ENCODE results near the gene PGGHG.

Gene PGGHG

DNA sequence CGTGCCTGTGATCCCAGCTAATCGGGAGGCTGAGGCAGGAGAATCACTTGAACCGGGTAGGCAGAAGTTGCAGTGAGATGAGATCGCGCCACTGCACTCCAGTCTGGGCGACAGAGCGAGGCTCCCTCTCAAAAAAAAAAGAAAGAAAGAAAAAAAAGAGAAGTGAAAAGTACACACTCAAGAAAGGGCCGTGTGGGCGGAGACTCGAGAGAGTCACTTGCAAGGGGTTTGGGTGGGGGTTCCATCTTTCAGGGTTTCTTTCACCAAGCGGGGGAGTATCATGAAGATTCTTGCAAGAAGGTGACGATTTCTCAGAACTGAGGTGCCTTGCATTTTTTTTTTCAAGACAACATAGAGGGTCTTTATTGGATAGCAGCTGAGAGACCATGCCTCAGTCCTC is 14.4 kb downstream of the PGGHG start:
- H3F3A ChIP-seq (ENCODE audit: low read depth): peaks cover 4% of the 10 kb centered on the region; the same call in 1 of the 2 replicates
- H3K9ac ChIP-seq (ENCODE audit: low read depth, low read length, poor library complexity, severe bottlenecking): no peak overlapping the region
- H3K27me3 ChIP-seq (ENCODE audit: insufficient read depth, low read length, poor library complexity, severe bottlenecking): no peaks in the 10 kb centered on the region
- no peaks in the 10 kb centered on the region for H3K36me3 ChIP-seq (ENCODE audit: insufficient read depth, low read length)
- TF ChIP-seq, protein P1, sequence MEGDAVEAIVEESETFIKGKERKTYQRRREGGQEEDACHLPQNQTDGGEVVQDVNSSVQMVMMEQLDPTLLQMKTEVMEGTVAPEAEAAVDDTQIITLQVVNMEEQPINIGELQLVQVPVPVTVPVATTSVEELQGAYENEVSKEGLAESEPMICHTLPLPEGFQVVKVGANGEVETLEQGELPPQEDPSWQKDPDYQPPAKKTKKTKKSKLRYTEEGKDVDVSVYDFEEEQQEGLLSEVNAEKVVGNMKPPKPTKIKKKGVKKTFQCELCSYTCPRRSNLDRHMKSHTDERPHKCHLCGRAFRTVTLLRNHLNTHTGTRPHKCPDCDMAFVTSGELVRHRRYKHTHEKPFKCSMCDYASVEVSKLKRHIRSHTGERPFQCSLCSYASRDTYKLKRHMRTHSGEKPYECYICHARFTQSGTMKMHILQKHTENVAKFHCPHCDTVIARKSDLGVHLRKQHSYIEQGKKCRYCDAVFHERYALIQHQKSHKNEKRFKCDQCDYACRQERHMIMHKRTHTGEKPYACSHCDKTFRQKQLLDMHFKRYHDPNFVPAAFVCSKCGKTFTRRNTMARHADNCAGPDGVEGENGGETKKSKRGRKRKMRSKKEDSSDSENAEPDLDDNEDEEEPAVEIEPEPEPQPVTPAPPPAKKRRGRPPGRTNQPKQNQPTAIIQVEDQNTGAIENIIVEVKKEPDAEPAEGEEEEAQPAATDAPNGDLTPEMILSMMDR (conservative IDR thresholded peaks at IDR 0.05; ENCODE audit: low read length): no peak
- TF ChIP-seq EZH2phosphoT487 (IDR thresholded peaks at IDR 0.05; ENCODE audit: borderline replicate concordance): no peak
- no peak overlapping the region for H3K4me2 ChIP-seq (ENCODE audit: low read depth, low read length, poor library complexity, severe bottlenecking)
- no peaks in the 10 kb centered on the region for H3K9me2 ChIP-seq (replicated peaks; ENCODE audit: low read depth, low read length)
- peaks cover 32% of the 10 kb centered on the region for H3K4me1 ChIP-seq (ENCODE audit: insufficient read depth, low read length, poor library complexity, severe bottlenecking)
- H3K9me3 ChIP-seq (ENCODE audit: insufficient read depth, low read depth, low read length): no peaks in the 10 kb centered on the region
- H3K4me3 ChIP-seq (ENCODE audit: low read length, poor library complexity, severe bottlenecking): no peak overlapping the region
- H4K20me1 ChIP-seq (ENCODE audit: insufficient read depth, low read length, poor library complexity, severe bottlenecking): no peaks in the 10 kb centered on the region
- peaks cover 27% of the 10 kb centered on the region; the same call in 1 of the 2 replicates for H3K79me2 ChIP-seq (ENCODE audit: insufficient read depth, low read length)
- no peak overlapping the region for H2AFZ ChIP-seq (ENCODE audit: low read length)

- Histone ChIP-seq H3K4me1 (ENCODE audit: insufficient read depth, low read length, poor library complexity, severe bottlenecking) (peaks cover 27% of the 10 kb centered on the region), H3K27me3 (ENCODE audit: insufficient read depth, low read length, poor library complexity, severe bottlenecking) (no peaks in the 10 kb centered on the region), H3F3A (ENCODE audit: low read depth) (peaks cover 4% of the 10 kb centered on the region; the same call in 1 of the 2 replicates), H3K9me2 (replicated peaks; ENCODE audit: low read depth, low read length) (no peaks in the 10 kb centered on the region), H3K4me3 (ENCODE audit: low read length, poor library complexity, severe bottlenecking) (no peak overlapping the region), H3K9ac (ENCODE audit: low read depth, low read length, poor library complexity, severe bottlenecking) (no peak overlapping the region), H3K9me3 (ENCODE audit: insufficient read depth, low read depth, low read length) (no peaks in the 10 kb centered on the region), H3K79me2 (ENCODE audit: insufficient read depth, low read length) (peaks cover 34% of the 10 kb centered on the region), H4K20me1 (ENCODE audit: insufficient read depth, low read length, poor library complexity, severe bottlenecking) (peaks cover 2% of the 10 kb centered on the region), H2AFZ (ENCODE audit: low read length) (no peak overlapping the region), H3K4me2 (ENCODE audit: low read depth, low read length, poor library complexity, severe bottlenecking) (no peak overlapping the region), H3K36me3 (ENCODE audit: insufficient read depth, low read length) (no peaks in the 10 kb centered on the region)
- TF ChIP-seq EZH2phosphoT487 (IDR thresholded peaks at IDR 0.05; ENCODE audit: borderline replicate concordance): no peak
- TF ChIP-seq, protein P1 (conservative IDR thresholded peaks at IDR 0.05; ENCODE audit: low read length): no peak
These were observed 15.2 kb downstream of the PGGHG start for GRCh38 chr11:304061-304506.

- H3K4me2 ChIP-seq (ENCODE audit: low read depth, low read length, poor library complexity, severe bottlenecking): peak overlapping the region; percentile 26
- H4K20me1 ChIP-seq (ENCODE audit: insufficient read depth, low read length, poor library complexity, severe bottlenecking): peaks cover 4% of the 10 kb centered on the region
- TF ChIP-seq, protein P1 (conservative IDR thresholded peaks at IDR 0.05; ENCODE audit: low read length): peak; percentile 72
- TF ChIP-seq EZH2phosphoT487 (IDR thresholded peaks at IDR 0.05; ENCODE audit: borderline replicate concordance): no peak
- peaks cover 45% of the 10 kb centered on the region for H3K79me2 ChIP-seq (ENCODE audit: insufficient read depth, low read length)
- no peaks in the 10 kb centered on the region for H3K27me3 ChIP-seq (ENCODE audit: insufficient read depth, low read length, poor library complexity, severe bottlenecking)
- H3K9ac ChIP-seq (ENCODE audit: low read depth, low read length, poor library complexity, severe bottlenecking): peak overlapping the region; percentile 98
- no peaks in the 10 kb centered on the region for H3K9me3 ChIP-seq (ENCODE audit: insufficient read depth, low read depth, low read length)
- H3F3A ChIP-seq (ENCODE audit: low read depth): peaks cover 4% of the 10 kb centered on the region; the same call in 1 of the 2 replicates
- no peak overlapping the region for H3K4me3 ChIP-seq (ENCODE audit: low read length, poor library complexity, severe bottlenecking)
- H3K4me1 ChIP-seq (ENCODE audit: insufficient read depth, low read length, poor library complexity, severe bottlenecking): peaks cover 30% of the 10 kb centered on the region
- no peaks in the 10 kb centered on the region for H3K36me3 ChIP-seq (ENCODE audit: insufficient read depth, low read length)
- no peaks in the 10 kb centered on the region for H3K9me2 ChIP-seq (replicated peaks; ENCODE audit: low read depth, low read length)
- H2AFZ ChIP-seq (ENCODE audit: low read length): no peak overlapping the region
These were observed 16.3 kb downstream of the PGGHG start for GRCh38 chr11:304915-305843.
